Dedifferentiated amniotic fluid mesenchymal stem cell (primary cell): ENCODE measurements around the gene ENG.
A peak's percentile ranks its signal among the peaks of the same experiment; 100 is the strongest.
"Not testable (repeated sequence)": the region's sequence is repeated elsewhere in the genome, so short reads cannot be mapped to it uniquely, and the experiment has no call there.

Source experiments
- DNase-seq: peaks from one replicate; pipeline ENCODE4 v3.0.0-alpha.2; 2016; ENCODE audit errors: extremely low spot score

ENG gene

GRCh38 chr9:127845619-127846018, 8.8 kb downstream of the ENG start:
- DNase-seq, result not testable (repeated sequence)

- DNase-seq, result no peak
Observed at GRCh38 chr9:127844821-127845359, 9.6 kb downstream of the ENG start.

GRCh38 chr9:127841087-127841835, 13.2 kb downstream of the ENG start:
- DNase-seq, result no peak

- DNase-seq, result peak; percentile 72
Observed at GRCh38 chr9:127838375-127839078, 15.9 kb downstream of the ENG start.

GRCh38 chr9:127837346-127837745, 17.1 kb downstream of the ENG start:
- DNase-seq, result no peak

GRCh38 chr9:127836561-127836960, 17.9 kb downstream of the ENG start:
- DNase-seq, result not testable (repeated sequence)

GRCh38 chr9:127835991-127836516, 18.4 kb downstream of the ENG start:
- DNase-seq, result peak; percentile 77

GRCh38 chr9:127833555-127833954, 20.9 kb downstream of the ENG start:
- DNase-seq, result no peak

GRCh38 chr9:127832248-127832647, 22.2 kb downstream of the ENG start:
- no peak for DNase-seq

- no peak for DNase-seq
Observed at GRCh38 chr9:127829205-127829906, 25.1 kb downstream of the ENG start.

- DNase-seq, result no peak
Observed at GRCh38 chr9:127828262-127829031, 26.0 kb downstream of the ENG start.

GRCh38 chr9:127826253-127826913, 28.1 kb downstream of the ENG start:
- DNase-seq, result no peak

- no peak for DNase-seq
Observed at GRCh38 chr9:127825319-127826051, 29.0 kb downstream of the ENG start.

GRCh38 chr9:127822108-127822507, 32.4 kb downstream of the ENG start:
- DNase-seq, result no peak

- DNase-seq, result no peak
Observed at GRCh38 chr9:127818574-127818973, 35.9 kb downstream of the ENG start.

- DNase-seq, result no peak
Observed at GRCh38 chr9:127817881-127818434, 36.5 kb downstream of the ENG start.

GRCh38 chr9:127816728-127817127, 37.7 kb downstream of the ENG start:
- DNase-seq, result no peak

GRCh38 chr9:127816362-127816725, 38.1 kb downstream of the ENG start:
- no peak for DNase-seq

GRCh38 chr9:127815512-127816361, 38.7 kb downstream of the ENG start:
- no peak for DNase-seq
